HG03280 (cell line): ENCODE data around the gene ALPG.
"Not testable (repeated sequence)": the region's sequence is repeated elsewhere in the genome, so short reads cannot be mapped to it uniquely, and the experiment has no call there.

Experiments
- ATAC-seq: cut with Tn5 transposase; IDR thresholded peaks from one replicate; pipeline ENCODE4 v1.9.1; 2021; ENCODE audit warnings: mild to moderate bottlenecking, moderate library complexity; ENCODE audit not compliant: unreplicated experiment

Gene ALPG

DNA sequence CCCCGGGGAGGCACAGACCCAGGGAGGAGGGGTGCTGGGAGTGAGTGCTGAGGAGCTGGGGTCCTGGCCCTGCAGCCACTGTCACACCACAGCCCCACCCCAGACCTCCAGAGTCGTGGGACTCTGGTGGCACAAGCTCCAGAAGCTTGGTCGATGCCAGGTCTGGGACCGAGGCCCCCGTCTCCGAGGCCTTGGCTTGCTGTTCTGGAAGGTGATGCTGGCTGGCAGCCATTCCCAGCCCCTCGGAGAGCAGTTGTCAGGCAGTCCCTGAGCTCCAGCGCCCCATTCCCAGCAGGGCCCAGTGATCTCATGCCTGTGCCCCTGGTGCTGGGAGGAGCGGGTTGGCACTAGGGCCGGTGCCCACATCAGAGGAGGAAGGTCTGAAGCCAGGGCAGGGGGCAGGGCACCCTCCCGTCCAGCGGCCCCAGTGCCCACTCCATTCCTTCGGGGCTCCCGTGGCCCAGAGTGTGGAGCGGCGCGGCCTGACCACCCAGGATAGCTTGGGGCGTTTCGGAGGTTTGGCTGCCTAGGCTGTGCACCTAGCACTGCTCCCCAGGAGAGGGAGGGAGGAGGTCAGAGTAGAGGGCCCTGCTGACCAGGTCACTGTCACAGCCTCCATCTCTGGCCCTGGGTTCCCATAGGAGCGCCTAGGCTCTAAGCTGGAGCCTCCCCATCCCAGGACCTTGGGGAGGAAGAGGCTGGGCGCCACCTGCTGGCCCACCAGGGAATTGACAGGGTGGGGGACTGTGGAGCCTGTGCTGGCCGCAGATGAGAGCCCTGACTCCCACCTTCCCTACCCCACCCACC, 32.5 kb downstream of the ALPG start:
- no peak for ATAC-seq

DNA sequence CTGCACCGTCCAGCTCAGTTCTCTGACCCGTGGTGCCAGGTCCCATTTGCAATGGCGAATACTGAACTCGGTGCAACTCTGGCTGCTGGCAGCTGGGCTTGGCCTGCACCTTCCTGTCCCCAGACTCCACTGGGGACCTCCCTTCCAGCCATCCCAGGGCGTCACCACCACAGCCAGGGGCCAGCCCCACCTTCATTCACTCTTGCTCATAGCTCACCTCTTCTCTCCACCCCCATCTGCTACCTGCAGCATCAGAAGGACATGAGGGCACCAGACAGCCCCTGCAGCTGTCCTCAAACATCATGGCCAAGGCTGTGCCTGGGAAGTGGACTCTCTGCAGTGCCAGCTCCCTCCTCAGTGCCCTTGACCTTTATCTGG, 33.1 kb downstream of the ALPG start:
- ATAC-seq, result no peak

DNA sequence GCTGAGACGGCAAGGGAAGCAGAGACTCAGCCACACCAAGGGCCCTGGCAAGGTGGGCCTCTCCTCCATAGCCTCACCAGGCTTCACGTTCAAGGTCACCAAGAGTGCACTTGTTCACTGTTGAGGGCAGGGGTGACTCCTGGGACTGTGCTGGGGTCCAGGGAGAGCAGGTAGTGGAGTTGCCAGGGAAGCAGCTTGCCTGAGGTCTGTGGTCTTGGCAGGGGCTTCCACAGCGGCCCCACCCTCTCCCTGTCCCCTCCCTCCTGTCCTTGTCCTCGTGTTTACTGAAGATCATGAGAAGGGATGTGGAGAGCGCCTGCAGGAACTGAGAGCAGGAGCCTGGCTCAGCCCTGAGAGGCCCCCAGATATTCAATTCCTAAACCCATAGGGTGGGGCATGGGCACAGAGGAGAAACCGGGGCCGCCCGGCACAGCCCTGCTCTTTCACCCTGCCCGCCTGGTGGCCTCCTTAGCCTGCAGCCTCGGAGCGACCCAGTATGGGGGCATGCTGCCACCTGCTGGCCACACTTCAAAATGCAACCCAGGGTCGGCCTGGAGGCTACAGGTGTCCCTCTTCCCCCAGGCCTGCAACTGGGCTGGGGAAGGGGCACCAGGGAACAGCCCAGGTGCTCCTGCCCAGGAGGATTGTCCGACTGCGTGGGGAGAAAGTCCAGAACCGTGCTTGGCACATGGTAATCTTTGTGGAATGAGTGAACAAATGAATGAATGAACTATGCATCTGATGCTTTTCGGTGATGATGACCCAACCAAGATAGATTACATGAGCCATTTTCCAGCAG, 33.8 kb downstream of the ALPG start:
- ATAC-seq, result peak; percentile 83

DNA sequence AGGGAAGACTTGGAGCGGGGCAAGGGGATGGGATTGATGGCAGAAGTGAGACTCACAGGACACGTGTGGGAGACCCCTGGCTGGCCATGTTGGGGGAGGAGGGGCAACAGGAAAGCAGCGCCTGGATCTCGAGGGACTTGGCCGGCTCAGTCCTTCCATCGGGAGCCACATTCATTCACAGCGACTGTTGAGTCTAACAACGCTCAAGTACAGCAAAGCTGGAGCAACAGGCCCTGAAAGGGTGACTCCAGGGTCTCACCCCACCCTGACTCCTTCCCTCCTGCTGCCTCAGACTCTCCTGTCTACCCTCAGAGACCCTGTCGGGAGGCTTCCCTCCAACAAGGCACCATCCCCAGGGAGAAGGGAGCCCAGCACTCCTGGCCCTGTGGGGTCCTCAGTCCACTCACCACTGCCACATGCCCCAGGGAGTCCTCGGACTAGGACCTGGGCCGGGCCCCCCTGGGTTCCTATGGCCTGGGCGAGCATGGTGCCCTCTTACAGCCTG, 34.6 kb downstream of the ALPG start:
- no peak for ATAC-seq

DNA sequence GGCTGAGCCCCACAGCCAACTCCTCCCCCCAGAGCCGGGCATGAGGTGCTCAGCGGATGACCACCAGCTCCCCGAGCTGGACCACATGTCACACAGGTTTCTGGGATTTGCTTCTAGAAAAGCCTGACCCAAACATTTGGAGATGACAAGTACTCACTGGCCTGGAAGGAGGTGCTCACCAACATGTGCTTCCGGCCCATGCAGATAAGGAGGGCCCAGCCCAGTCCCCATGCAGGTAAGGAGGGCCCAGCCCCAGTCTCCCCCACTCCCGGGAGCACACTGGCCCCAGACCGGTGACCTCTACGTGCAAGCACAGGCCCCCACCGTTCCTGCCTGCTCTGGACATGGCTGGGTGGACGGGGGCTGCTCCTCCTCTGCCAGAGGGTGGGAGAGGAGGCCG, 35.3 kb downstream of the ALPG start:
- ATAC-seq, result not testable (repeated sequence)

DNA sequence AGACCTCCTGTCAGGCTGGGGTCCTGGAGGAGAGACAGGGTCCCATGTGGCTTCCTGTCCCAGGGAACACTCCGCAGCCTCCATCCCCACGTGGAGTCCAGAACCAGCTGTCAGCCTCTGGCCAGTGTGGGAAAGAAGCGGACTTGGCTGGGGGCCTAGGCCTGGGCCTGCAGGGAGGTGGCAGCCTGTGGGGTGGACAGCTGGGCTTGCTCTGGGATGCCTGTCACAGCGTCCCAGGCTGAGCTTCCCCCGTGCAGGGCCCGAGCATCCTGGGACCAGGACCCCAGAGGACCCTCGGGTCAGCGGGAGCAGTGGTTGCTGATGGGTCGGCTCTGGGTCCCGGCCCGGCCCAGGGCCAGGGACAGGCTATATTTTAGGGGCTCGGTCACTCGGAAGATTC, 35.8 kb downstream of the ALPG start:
- not testable (repeated sequence) for ATAC-seq

DNA sequence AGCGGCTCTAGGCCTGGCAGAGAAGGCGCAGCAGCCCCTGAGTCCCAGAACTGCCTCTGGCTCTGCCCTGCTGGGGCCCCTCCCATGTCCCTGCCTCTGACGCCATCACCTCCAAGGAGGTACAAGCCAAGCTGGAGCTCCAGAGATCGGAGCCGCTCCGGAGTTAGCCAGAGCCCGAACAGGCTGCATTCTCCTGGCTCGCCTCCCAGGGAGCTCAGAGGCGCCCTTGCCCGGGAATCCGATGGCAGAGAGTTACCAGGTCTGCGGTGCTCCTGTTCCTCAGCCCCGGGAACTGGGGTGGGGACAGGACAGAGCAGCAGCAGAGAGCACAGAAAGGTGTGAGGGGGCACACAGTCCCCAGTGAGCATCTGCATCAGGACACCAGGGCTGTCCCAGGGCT, 36.4 kb downstream of the ALPG start:
- ATAC-seq, result not testable (repeated sequence)

DNA sequence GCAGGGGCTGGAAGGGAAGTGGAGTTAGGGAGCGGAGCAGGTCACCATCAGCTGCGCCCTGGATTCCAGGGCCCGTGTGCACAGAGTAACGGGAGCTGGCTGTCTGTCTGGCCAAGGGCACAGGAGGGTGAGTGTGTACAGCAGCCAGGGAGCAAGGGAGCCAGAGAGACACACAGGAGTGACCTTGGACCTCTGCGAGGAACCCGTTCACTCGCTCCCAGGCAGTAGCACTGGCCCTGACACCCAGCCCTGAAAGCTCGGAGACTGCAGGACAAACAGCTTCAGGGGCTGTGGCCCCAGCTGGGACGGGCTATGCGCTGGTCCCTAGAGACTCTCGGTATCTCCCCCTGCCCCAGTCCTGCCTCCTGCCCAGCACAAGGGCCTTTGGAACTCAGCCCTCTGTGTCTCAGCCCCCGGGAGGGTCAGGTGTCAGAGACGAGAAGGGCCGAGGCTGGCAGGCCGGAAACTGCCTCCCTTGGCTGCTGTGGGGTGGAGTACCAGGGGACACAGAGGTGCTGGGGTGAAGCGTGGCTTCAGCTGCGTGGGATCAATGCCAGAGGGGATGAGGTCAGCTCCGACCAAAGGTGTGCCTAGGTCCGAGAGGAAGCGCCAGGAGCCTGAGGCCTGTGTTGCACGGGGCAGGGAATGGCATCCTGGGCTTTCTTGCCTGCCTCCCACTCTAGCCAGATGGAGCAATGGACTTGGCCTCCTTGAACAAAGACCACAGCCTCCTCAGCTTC, 37.2 kb downstream of the ALPG start:
- ATAC-seq, result not testable (repeated sequence)

DNA sequence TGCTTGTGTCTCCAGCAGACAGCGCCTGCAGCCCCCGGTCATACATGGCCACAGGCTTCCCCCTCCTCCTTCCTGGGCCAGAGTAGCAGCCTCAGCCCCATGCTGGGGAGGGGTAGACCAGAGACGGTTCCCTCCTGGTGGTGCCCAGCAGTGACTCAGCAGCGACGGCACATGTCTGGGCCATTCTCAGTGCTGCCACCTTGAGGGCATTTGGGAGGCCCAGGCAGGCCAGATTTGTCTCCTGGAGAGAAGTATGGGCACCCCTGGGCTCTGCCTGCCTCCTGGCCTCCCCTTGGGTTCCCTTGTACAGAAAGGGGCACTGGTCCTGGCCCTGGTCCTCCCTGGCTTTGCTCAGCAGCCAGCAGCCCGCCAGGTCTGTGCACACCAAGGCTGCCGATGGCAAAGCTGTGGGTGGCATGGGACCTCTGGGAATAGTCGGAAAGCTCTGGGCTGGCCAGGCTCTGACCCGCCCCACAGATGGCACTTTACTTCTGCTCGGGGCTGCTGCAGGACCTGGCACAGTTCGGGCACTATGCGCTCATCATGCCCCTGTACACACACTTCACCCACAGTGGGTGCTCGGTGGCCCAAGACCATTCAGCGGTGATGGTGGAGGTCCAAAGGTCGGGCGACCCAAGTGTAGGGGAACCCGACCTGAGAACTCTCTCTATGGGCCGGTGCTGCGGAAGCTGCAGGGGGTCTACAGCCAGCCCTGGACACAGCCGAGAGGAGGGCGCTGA, 37.9 kb downstream of the ALPG start:
- ATAC-seq, result peak; percentile 42

DNA sequence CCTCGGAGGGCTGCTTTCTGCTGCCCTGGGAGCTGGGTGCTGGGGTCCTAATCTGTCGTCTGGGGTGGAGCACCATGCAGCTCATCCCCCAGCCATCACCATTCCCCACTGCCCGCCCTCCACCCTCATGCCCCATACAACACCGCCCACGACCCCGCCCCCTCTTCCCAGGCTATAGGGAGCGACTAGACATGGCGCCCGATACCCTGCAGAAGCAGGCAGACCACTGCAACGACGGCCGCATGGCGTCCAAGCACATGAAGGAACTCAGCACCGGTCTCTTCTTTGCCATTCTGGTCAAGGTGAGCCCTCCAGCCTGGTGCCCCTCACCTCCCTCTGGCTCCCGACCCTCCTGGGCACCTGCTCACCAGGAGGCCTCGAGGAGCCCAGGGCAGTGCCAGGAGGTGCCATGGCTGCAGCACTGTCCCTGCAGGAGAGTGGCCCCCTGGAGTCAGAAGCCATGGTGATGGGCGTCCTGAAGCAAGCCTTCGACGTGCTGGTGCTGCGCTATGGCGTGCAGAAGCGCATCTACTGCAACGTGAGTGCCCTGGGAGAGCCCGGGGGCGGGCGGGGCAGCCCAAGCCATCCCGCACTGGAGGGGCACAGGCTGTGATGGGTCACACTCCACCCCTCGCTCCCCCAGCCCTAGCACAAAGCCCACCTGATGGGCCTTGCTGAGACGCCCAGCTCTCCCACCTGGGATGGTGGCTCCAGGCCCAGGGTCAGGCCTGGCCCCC, 38.7 kb downstream of the ALPG start:
- not testable (repeated sequence) for ATAC-seq

DNA sequence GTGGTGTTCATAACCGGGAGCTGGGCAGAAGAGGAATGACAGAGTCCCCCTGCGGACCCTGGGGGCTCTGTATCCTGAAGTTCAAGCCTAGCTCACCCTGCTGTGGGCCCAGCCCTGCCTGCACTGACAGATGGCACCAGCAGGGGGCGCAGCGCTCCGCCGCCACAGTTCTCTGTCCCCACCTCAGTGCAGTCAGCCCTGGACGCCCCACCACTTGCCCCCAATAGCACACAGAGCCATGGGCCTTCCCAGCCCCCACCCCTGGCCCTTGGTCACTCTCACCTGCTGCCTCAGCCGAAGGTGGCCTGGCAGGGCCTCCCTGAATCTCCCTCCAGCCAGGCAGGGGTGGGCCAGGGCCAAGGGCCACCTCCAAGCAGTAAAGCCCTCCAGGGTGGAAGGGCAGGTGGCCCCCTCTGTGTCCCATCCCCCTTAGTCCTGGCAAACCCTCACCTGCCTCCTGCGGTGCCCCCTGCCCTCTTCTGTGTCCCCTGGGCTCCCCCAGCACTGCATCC, 39.7 kb downstream of the ALPG start:
- not testable (repeated sequence) for ATAC-seq

DNA sequence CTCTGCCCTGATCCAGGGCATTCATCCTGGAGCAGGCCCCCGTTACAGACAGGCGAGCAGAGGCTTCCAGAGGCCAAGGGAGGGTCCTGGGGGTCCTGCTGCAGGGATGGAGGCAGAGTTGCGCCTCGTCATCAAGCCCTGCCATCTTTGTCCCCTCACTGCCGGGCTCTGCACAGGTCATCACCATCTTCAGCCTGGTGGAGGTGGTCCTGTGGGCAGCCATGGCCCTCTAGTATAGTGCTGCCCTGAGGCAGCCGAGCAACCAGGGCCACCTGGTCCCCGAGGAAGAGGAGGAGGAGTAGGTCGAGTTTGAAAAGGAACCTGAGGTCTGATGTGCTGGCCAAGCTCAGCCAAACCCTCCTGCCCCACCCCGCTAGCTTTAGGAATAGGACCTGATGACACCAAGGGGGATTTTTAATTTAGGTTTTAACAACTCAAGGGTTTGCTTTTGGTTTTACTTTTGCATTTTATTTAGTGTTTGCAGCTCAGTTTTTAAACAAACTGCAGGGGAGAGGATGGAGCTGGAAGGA, 40.5 kb downstream of the ALPG start:
- ATAC-seq, result no peak

DNA sequence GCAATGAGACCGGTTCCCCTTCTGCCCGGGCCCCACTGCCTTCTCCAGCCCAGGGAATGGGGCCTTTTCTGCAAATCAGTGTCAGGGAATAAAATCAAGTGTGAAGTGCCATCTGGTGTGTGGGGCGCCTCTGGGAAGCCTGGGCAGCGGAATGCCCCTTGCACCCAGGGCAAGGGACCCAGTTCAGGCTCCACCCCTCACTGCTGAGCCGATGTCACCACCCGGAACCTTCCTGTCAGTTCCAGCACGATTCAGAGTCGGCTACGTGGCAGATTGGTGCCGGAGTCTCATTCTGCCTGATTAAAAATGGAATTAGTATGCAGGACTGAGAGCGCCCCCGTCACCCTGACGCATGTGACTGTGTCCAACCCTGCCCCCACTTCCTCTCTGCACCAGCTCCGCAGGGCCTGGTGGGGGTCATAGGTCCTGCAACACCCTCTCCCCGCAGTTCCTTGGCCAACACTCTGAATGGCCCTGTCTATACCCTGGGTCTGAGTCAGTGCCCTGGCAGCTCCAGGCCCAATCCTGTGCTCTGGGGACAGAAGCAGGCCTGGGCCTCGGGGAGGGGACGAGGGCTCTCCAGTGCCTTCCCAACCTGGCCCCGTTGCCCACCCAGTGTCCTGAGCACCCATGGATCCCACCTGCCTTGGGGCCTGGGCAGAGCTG, 41.1 kb downstream of the ALPG start:
- no peak for ATAC-seq

DNA sequence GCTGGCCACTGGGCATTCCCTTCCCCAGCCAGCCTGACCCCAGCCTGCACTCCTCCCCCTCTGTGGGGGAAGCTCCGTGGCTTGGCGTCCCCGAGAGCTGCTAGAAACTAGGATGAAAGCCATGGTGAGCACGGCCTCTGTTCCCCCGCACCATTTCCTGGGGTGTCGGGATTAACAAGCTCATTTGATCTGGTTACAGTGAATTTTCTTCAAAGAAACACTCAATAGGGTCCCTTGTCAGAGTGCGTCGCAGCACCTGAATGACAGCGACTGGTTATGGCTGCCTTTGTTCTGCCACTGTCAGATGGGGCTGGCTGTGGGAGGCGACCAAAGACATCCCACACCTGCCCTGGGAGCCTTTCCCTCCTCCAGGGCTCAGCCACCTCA, 41.7 kb downstream of the ALPG start:
- no peak for ATAC-seq

DNA sequence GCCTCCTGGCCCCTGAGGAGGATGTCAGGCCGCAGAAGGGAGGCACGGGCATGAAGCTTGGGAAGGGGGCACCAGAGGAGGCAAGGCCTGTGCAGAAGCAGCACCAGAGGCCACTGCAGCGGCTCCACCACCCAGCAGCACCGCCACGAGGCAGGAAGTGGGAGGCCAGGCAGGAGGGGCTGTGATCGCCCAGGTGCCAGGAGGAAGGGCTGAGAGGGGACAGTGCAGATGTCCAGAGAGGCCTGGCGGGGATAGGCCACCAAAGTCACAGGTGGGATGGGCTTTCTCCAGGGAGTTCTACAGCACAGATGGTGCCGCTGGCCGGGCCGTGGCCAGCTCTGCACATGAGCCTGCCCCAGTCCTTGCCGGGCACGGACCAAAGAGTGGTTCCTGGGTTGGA, 43.3 kb downstream of the ALPG start:
- no peak for ATAC-seq

DNA sequence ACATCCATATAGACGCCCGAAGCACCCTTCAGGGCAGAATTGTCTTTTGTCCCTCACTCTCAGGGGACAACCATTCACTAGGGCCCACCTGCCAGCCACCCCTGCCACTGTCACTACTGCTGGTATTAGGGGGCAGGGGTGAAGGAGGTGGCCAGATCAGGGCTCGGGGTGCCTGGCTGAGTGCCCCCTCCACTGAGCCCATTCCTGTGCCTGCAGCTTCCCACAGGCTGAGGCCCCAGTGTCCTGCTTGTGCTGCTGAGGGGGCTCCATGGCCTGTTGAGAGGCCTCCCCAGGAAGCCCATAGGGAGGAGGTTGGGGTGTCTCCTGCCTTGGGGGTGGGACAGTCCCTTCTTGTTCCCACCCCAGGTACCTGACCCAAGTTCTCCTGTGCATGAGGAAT, 45.0 kb downstream of the ALPG start:
- not testable (repeated sequence) for ATAC-seq

DNA sequence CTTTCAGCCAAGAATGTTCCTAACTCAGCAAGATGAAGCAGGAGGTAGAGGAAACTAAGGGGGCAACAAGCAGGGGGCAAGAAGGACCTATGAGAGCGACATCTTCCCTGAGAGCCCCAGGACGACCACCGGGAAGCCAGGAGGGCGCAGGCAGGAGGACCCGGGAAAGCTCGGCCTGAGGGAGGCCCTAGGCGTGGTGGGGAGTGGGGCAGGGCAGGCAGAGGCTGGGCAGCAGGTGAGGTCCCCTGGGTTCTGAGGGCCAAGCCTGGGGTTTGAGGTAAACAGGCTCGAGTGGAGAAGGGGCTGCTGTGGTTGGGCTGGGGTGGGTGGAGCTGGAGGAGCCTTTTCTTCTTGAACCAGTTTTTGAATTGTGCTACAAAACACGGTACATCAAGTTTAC, 48.0 kb downstream of the ALPG start:
- ATAC-seq, result no peak

DNA sequence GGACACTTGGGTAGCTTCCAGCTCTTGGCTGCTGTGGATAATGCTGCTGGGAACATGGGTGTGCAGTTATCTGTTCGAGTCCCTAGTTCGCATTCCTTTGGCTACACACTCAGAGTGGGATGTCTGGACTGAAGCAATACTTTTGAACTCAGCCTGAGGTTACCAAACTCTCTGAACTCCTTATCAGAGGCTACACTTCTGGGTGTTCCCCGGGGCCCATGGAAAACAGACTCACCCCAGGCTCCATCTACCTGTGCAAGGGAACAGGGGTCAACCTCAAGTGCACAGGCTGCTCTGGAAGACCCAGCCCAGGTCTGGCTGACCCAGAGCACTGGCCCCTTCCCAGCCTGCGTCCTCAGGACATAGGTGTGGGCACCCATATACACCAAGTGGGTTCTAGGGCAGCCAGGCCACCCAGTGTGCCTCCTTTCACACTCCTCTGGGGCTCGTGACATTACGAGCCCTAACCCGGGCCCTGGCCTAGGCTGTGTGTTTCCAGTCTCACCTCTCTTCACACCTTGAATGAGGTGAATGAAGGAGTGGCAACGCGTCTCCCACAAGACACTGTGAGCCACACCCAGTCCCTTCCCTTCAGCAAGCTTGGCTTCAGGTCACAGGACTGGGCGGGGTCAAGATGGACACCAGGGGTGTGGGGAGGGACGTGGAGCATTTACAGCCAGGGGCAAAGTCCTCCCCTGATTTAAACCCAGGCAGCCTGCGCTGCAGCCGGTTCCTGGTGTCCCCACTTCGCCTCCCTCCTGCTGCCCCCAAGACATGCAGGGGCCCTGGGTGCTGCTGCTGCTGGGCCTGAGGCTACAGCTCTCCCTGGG, 49.0 kb downstream of the ALPG start, which contains the start of gene ALPI:
TSS of gene ALPI (plus strand) at position 728 of the 830 bp plus-strand sequence. CDS start at position 775, 47 bp downstream.
- no peak for ATAC-seq
